ENCODE measurements around the gene WDSUB1.

The WDSUB1 gene, protein sequence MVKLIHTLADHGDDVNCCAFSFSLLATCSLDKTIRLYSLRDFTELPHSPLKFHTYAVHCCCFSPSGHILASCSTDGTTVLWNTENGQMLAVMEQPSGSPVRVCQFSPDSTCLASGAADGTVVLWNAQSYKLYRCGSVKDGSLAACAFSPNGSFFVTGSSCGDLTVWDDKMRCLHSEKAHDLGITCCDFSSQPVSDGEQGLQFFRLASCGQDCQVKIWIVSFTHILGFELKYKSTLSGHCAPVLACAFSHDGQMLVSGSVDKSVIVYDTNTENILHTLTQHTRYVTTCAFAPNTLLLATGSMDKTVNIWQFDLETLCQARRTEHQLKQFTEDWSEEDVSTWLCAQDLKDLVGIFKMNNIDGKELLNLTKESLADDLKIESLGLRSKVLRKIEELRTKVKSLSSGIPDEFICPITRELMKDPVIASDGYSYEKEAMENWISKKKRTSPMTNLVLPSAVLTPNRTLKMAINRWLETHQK

DNA sequence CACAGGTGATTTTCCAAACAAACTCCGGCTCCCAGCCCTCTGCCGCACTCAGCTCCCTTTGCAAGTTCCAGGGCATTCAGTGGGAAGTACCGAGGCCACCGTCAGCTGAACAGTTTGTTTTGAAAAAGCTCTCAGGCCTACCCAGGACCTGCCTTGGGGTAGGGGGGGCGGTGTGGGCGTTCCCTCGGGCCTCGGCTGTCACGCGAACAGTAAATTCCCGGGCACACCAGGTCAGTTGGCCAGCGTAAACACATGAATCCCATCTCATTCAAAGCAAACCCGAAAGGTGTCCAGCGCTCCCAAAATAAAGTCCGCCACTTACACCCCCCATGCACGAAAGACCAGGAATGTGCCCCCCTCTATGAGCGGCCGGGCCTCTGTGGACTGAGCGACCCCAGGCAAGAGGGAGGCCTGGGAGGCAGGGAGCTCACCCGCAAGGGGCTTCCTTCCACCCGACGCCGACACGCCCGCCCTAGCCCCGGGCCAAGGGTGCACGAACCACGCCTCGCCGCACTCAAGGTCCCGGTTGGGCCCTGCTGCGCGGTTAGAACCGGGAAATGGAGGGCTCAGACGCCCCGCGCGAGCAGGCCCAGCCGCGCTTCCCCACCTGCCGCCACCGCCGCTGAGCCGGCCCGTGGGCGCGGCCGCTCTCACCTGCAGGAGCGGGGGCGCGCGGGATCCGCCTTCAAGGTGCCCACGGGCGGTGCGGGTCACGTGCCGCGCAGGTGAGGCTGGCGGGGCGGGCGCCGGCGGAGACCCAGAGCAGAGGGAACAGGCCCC is at the start of gene WDSUB1:
Gene WDSUB1, minus strand, starts transcription at position 775 of the 780 bp plus-strand sequence. CDS start 3,634 bp downstream, outside the sequence.
- no peak for DNase-seq (ENCODE audit: low read depth)

DNA sequence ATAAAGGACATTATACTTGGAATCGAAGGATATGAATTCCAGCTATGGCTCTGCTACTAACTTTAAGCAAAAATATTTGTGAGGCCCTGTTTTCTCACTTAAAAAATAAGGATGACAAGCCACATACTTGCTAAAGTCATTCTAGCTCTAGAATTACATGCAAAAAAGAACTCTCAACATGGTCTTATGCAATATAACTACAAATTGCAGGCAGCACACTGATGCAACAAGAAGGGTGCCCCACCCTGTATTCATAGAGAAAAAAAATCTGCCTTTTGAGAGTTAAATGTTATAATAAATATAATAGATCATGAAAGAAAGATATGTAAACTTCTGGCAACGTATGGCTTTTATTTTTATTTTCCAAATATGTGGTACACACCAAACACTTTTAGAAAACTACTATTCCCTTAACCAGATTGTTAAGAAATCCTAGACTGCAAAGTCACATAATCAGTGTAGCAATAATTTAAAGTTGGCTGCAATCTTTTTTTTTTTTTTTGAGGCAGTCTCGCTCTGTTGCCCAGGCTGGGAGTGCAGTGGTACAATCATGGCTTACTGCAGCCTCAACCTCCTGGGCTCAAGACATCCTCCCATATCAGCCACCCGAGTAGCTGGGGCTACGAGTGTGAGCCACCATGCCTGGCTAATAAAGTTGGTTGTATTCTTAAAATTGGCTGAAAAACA is 40.2 kb upstream of the WDSUB1 start:
- peak; percentile 17 for DNase-seq (ENCODE audit: low read depth)

DNA sequence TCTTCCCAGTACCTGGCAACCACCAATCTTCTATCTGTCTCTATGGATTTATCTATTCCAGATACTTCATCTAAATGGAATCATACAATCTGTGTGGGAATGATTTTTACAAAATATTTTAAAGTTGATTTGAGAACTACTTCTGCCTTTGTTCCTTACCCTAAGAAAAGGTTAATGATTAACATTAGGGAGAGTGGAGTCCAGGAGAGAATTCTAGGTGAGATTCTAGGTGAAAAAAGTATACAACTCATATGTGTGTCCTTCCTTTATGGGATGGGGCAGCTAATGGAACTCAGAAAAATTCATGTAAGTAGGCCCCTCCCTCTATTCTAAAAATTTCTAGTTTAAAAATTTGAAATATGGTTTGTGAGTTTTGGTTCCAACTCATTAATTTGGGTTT is 35.9 kb upstream of the WDSUB1 start:
- DNase-seq (ENCODE audit: low read depth): no peak

DNA sequence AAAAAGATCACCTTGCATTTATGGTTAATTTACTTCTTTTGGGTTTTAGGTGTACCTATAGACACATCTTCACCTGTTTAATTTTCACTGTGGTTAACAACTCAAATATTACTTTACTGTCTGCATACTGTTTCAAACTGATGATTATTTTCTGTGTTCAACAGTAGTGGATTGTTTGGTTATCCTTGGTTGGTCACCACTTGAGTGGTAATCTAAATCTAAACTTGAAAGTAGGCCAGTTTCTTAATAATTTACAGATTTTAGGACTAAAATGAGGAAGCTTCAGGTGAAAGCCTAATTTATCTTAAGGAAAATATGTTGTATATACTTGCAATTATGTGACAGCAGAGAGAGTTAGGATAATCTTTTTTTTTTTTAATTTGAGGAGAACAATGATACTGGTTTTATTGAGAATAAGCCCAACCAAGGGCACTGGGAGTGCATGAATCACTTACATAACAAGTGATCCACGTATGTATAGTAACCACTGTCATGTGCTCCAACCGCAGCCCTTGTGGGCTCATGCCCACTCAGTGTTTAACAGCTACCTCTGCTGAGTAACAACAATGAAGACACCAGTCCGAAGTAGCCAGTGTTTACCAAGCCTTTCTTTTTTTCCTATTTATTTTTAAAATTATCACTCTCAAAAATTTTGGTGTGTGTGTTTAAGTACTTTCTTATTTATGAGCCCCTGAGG is 31.0 kb upstream of the WDSUB1 start:
- DNase-seq (ENCODE audit: low read depth): no peak

DNA sequence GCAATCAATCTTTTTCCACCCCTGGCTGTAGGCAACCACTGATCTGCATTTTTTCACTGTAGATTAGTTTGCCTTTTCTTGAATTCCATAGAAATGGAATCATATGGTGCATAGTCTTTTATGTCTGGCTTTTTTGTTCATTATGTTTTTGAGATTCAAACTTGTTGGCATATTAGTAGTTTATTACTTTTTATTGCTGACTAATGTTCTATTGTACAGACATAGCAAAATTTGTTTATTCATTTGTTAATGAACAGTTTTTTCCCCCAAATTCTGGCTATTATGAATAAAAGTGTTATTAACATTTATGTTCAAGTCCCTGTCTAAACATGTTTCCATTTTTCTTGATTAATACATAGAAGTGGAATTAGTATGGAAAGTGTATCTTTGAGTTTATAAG is 21.4 kb upstream of the WDSUB1 start:
- DNase-seq (ENCODE audit: low read depth): no peak

DNA sequence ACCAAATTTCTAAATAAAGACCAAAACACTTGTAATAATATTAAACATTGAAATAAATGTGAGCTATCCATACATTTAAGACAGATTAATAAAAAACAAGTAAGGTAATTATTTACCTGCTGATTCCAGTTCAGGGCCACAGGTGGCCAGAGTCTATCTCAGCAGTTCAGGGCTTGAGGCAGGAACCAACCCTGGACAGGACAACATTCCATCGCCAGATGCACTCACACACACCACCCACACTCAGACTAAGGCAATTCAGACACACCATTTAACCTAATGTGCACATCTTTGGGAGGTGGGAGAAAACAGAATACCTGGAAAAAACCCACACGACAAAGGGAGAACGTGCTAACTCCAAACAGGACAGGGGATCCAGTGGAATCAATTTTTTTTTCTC is 14.1 kb upstream of the WDSUB1 start:
- DNase-seq (ENCODE audit: low read depth): no peak

DNA sequence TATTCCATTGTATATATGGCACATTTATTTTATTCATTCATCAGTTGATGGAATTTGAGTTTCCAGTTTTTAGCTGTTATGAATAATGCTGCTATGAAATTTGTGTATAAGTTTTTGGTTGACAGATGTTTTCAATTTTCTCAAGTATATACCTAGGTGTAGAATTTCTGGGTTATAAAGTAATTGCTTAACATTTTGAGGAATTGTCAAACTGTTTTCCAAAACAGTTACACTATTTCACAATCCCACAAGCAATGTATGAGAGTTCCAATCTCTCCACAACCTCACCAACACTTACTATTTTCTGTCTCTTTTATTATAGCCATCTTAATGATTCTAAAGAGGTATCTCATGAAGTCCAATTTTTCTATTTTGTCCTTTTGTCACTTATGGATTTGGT is 12.5 kb upstream of the WDSUB1 start:
- no peak for DNase-seq (ENCODE audit: low read depth)

DNA sequence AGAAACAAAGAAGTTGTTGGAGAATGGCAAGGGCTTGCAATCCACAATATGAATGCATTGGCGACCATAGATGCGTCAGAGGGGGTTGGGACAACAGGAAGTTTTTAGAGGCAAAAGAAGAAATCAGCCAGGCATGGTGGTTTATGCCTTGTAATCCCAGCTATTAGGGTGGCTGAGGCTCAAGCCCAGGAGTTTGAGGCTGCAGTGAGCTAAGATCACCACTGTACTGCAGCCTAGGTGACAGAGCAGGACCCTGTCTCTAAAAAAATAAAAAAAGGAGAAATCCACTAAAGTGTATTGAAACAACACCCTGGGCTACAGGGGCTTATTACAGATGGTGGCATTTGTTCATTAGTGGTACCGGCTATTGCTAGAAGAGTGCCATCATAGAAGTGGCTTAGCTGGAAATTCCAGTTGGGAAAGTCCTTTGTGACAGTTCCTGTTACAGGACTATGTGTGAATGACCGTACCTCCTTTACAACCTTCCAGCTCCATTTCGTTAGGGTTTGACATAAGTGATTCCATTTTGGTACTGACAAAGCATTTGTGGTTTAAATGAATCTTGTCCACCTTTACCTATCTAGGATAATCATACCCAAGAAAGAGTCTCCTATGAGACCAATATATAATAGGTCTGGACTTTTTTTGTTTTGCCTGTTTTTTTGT is 10.7 kb upstream of the WDSUB1 start:
- DNase-seq (ENCODE audit: low read depth): no peak

DNA sequence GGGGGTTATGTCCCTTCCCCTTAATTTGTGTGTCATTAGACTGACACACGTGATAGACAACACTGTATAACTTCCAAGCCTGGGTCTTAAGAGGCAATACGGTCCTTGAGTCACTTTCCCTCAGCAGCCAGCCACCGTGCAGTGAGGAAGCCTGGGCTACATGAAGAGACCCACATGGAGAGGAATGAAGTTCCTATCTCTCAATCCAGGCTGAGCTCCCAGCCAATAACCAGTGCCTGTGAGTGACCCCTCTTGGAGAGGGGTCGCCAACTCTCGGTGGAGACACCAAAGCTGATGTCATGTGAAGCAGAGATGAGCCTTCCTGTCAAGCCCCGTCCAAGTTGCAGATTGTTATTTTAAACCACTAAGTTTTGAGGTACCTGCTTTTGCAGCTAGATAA is 5.7 kb upstream of the WDSUB1 start:
- DNase-seq (ENCODE audit: low read depth): no peak

DNA sequence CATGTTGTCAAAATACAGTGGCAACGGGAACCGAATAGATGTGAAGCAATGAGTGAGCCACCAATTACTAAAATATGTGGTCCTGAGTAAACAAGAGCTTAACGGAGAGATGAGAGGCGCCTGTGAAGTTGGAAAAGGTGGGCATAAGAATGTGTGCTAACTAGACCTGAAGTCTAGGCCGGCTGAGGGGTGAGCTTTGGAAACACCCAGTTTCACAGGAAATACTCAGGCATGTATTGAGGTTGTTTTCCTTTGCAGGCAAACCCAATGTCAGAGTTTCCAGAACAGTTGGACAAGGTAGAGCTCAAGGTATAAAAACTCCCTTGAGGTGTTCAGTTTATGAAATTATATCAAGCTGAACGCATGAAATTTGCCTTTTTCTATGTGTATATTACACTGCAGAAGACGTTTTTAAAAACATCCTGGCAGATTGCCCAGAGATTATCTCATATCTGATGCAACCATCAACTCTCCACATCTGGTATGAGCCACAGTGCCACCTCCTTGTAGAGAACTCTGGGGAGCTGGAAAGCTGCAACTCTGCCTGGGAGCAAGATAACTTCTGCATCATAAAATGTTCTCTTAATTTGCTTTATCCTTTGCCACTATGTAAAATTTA is 3.9 kb upstream of the WDSUB1 start:
- peak; percentile 88 for DNase-seq (ENCODE audit: low read depth)

DNA sequence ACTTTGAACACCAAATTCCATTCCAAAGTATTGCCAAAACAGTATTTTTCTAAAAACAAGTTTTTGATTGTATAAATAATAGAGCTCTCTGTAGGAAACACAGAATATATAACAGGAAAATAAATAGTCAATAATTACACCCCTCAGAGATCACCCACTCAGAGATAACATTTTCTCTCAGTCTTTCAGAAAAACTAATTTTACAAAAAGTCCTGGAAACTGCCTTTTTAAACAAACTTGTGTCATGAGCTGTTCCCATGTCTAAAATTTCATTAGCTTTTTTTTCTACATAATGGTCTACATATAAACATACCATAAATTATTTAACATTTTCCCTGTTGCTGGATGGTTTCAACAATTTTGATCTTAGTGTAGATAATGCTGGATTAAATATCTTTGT is 1.2 kb upstream of the WDSUB1 start:
- no peak for DNase-seq (ENCODE audit: low read depth)

DNA sequence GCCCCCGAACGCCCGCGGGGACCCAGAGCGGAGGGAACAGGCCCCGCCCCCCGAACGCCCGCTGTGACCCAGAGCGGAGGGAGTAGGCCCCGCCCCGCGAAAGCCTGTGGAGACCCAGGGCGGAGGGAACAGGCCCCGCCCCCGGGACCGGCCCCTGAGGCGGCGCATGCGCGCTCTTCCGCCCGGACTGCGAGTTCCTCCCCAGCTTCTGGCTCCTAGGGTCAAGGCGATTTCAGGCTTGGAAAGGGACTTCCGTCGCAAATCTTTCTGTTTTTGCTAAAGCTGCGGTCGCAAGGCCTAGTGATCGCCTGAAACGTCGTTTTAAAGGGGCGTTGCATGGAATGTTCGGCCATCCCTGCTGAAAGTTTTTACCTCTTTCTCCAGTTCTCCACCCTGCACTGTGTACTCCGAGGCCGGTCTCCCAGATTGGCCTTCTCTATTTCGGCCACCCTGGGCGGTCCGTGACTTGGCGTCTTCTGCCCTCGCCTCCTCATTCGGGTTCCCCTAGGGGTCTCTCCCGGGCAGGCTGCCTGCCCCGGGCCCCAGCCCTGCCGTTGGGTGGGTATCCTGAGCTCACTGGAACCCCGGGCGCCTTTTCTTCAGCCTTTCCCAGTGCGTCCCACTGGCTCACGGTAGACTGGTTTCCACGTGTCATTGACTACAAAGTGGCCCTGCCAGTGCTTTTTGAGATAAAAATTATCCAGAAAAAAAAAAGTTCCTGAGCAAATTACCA is 372 bp upstream of the WDSUB1 start:
- peak; percentile 93 for DNase-seq (ENCODE audit: low read depth)

DNA sequence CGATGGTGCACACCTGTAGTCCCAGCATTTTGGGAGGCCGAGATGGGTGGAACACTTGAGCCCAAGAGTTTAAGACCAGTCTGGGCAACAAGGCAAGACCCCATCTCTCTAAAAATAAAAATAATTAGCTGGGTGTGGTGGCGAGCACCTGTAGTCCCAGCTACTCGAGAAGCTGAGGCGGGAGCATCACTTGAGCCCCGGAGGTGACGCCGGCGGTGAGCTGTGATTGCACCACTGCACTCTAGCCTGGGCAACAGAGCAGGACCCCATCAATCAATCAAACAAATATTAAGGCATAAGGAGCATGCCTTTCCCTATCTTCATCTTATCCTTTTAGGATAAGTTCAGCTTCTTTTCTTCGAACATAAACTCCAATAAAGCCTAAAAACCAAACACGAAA is 1.1 kb downstream of the WDSUB1 start:
- no peak for DNase-seq (ENCODE audit: low read depth)

DNA sequence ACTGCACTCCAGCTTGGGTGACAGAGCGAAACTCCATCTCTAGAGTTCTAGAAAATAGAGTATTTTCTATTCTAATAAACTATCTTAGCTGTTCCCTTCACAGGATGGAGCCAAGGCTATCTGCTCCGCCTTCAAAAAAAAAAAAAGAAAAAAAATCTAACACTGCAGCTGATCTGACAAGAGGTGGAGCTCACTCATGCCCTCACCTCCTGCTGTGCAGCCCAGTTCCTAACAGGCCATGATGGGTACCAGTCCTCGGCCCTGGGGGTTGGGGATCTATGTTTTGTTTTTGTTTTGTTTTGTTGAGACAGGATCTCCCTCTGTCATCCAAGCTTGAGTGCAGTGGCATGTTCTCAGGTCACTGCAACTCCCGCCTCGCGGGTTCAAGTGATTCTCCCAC is 3.0 kb downstream of the WDSUB1 start:
- no peak for DNase-seq (ENCODE audit: low read depth)

DNA sequence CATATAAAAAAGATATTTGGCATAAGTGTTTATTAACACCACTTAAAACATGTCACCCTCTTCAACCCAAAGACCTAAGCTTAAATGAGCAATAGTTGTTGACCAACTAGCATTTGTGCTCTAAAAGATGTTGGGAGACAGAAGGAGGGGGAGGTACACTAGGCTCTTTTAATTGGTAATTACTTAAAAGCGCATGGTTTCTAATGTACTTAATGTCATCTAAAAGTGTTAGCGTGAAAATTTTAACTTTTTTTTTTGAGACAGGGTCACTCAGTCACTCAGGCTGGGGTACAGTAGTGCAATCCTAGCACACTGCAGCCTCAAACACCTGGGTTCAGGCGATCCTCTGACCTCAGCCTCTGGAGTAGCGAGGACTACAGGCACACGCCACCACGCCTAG is 5.5 kb downstream of the WDSUB1 start:
- DNase-seq (ENCODE audit: low read depth): no peak

DNA sequence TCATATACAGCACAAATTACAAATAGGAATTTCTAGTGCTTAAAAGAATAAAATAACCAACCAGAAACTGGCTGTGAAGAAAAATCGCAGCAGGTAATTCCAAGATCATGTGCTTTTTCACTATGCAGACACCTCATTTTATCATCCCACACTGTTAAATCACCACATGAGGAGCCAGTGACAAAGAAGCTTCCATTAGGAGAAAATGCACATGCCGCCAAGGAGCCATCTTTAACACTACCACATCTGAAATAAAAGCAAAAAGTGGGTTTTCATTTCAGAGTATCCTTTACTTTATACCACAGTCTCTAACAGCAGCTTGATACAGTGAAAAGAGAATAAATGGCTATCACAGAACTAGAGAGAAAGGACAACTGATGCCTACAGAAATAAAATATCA is 6.8 kb downstream of the WDSUB1 start:
- no peak for DNase-seq (ENCODE audit: low read depth)

DNA sequence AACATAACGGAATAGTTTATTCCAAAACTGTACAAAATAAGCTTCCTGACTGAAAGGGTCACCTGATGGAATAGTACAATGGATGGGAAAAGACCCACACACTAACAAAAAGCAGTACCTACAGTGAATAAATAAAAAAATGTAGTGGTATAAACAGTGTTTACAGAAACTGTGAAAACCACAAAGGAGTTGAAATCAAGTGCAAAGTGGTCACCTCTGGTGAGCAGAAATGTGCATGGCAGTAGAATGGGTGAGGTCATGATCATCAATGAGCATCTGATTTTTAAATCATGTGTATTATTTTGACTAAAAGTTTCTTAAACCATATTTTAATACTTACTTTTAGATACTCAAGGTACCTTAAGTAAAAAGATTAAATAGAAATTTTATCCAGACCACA is 11.4 kb downstream of the WDSUB1 start:
- no peak for DNase-seq (ENCODE audit: low read depth)

DNA sequence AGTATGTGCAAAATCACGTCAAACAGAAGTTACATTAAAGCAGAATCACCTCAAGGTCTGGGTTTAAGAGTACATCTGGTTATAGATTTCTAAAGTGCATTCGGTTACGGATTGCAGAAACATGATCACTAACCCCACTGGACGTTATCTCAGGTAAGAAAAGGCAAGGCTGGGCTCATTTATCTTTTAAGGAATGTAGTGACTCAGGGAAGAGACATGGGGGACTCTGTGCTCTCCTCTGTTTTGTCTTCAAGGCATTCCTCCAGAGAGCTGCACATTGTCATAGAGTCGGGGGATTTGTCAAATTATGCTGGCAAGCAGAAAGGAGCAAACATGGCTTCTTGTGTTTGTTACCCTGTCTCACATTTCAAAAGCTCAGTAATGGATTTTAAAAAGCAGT is 14.3 kb downstream of the WDSUB1 start:
- DNase-seq (ENCODE audit: low read depth): no peak

DNA sequence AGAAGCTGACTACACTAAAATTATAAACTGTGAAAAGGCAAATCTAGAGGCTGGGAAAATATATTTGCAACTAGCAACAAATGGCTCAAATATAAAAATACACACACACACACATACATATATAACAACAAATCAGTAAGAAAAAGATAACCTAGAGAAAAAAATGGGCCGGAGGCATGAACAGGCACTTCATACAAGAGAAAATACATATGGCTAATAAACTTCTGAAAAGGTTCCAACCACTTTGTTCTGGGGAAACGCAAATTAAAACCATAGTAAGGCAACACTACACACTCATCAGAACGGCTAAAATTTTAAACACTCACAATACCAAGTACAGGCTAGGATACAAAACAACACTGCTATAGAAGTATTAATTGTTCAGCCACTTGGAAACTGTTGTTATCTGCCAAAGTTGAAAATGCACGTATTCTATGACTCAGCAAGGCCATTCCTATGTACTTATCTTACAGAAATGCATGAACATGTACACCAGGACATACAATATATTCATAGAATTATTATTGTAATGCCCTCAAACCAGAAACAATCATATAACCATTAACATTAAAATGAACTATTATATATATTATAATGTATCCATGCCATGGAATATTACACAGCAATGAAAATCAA is 15.6 kb downstream of the WDSUB1 start:
- DNase-seq (ENCODE audit: low read depth): no peak

DNA sequence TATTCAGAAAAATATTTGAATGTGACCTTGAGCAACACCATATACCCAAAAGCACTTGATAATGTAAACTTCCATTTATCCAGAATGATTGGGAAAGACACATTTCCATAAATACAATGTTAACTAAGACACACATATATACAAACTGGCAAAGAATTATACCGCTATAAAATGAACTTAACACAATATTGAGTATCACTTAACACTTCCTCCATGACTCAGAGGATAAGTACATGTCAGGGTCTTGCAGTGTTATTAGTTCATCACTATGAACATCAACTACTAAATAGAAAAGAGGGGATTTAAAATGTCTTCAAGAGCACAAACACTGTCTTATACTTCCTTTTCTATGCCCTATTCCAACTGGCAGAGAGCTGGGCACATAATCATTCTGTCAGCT is 18.6 kb downstream of the WDSUB1 start:
- DNase-seq (ENCODE audit: low read depth): no peak
